ENCODE measurements around the gene CLC.
"Not testable (repeated sequence)": the region's sequence is repeated elsewhere in the genome, so short reads cannot be mapped to it uniquely, and the experiment has no call there.

CLC gene

GRCh38 chr19:39692166-39692565 lies 45.7 kb downstream of the CLC start:
- no peaks in the 10 kb centered on the region for H3K36me3 ChIP-seq (ENCODE audit: control insufficient read depth, insufficient read depth, low read length)
- H3K4me1 ChIP-seq (ENCODE audit: control insufficient read depth, insufficient read depth, low read length) = no peaks in the 10 kb centered on the region
- no peaks in the 10 kb centered on the region for H3K27me3 ChIP-seq (ENCODE audit: control insufficient read depth, insufficient read depth, low read length)
- no peak overlapping the region for H3K27ac ChIP-seq (ENCODE audit: low read depth, low read length)
- no peak overlapping the region for H3K4me3 ChIP-seq (ENCODE audit: low read length)
- no peak overlapping the region for H3K9ac ChIP-seq (ENCODE audit: low read length)

DNA sequence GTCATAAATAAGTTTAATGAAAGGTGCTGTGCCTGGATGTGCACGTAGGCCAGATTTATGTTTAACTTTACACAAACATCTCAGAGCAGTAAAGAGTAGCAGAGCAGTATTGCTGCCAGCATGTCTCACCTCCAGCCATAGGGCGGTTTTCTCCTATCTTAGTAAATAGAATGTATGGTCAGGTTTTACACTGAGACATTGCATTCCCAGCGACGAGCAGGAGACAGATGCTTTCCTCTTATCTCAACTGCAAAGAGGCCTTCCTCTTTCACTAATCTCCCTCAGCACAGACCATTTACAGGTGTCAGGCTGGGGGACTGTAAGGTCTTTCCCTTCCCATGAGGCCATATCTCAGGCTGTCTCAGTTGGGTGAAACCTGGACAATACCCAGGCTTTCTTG lies 49.2 kb downstream of the CLC start:
- H3K4me3 ChIP-seq (ENCODE audit: low read length); H3K27ac ChIP-seq (ENCODE audit: low read depth, low read length); H3K9ac ChIP-seq (ENCODE audit: low read length); H3K36me3 ChIP-seq (ENCODE audit: control insufficient read depth, insufficient read depth, low read length); H3K4me1 ChIP-seq (ENCODE audit: control insufficient read depth, insufficient read depth, low read length); H3K27me3 ChIP-seq (ENCODE audit: control insufficient read depth, insufficient read depth, low read length): not testable (repeated sequence)

DNA sequence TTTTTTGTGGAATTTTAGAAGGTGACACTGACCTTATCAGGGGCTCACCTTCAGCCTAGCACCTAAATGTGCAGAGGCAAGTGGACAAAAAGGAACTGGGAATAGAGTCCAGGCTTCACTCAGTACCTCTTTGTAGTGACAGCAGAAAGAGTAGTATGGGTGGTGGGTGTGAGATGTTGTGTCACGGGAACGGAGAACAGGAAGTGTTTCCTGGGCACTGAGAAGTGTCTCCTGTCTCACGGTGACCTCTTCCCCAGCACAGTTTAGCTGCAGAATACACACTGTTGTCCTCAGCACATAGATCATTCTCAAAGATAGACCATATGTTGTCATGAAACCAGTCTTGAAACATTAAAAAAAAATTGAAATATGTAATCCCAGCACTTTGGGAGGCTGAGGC lies 51.1 kb downstream of the CLC start:
- no peak overlapping the region for H3K9ac ChIP-seq (ENCODE audit: low read length)
- H3K4me1 ChIP-seq (ENCODE audit: control insufficient read depth, insufficient read depth, low read length) = no peaks in the 10 kb centered on the region
- no peaks in the 10 kb centered on the region for H3K36me3 ChIP-seq (ENCODE audit: control insufficient read depth, insufficient read depth, low read length)
- no peak overlapping the region for H3K27ac ChIP-seq (ENCODE audit: low read depth, low read length)
- no peaks in the 10 kb centered on the region for H3K27me3 ChIP-seq (ENCODE audit: control insufficient read depth, insufficient read depth, low read length)
- H3K4me3 ChIP-seq (ENCODE audit: low read length) = no peak overlapping the region

DNA sequence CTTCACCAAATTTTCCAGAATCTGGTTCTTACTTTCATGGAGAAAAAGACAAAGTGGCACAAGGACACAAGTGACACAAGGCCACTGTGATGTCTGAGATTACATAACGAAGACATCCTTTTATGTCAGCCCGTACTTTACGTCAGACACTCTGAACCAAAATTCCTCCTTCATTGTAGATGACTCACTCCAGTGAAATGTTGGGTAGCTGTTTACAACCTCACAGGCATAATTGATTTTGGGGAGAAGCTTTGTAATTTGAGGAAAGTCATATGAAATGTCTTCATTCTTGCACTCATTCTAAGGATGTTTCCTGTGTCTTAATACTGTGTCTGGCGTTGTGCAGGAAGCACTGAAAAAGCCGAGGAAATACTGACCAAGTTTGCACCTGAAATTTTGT lies 53.6 kb downstream of the CLC start:
- Histone ChIP-seq H3K27me3 (ENCODE audit: control insufficient read depth, insufficient read depth, low read length) (no peaks in the 10 kb centered on the region), H3K9ac (ENCODE audit: low read length) (no peak overlapping the region), H3K27ac (ENCODE audit: low read depth, low read length) (no peak overlapping the region)

DNA sequence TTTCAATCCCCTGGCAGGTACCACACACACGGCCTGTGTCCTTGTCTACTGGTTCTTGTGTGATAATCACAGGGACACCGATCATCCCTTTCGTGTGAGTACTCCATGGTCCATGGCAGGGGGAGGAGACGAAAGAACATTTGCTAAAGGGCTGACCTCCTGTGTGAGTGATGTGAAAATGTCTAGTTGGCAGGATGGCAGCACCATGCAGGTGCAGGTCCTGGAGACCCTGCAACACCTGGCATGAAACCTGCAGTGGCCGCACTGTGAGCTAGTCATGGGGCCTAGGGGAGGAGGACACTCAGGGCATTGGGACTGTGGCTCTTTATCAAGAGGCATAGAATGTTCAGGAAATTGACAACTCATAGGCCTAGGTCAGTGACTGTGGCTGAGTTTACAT lies 56.4 kb downstream of the CLC start:
- Histone ChIP-seq H3K27ac (ENCODE audit: low read depth, low read length) (no peak overlapping the region), H3K27me3 (ENCODE audit: control insufficient read depth, insufficient read depth, low read length) (no peaks in the 10 kb centered on the region), H3K9ac (ENCODE audit: low read length) (no peak overlapping the region)

More for the DNA sequence above, 53.6 kb downstream of the CLC start:
- H3K4me3 ChIP-seq (ENCODE audit: low read length) = no peak overlapping the region
- H3K36me3 ChIP-seq (ENCODE audit: control insufficient read depth, insufficient read depth, low read length) = no peaks in the 10 kb centered on the region
- H3K4me1 ChIP-seq (ENCODE audit: control insufficient read depth, insufficient read depth, low read length) = no peaks in the 10 kb centered on the region

More for the DNA sequence above, 56.4 kb downstream of the CLC start:
- Histone ChIP-seq H3K4me1 (ENCODE audit: control insufficient read depth, insufficient read depth, low read length) (no peaks in the 10 kb centered on the region), H3K4me3 (ENCODE audit: low read length) (no peak overlapping the region), H3K36me3 (ENCODE audit: control insufficient read depth, insufficient read depth, low read length) (no peaks in the 10 kb centered on the region)
